ENCODE data around the gene PTPRF.

PTPRF gene

GRCh38 chr1:43507296-43508295 lies 23.1 kb upstream of the PTPRF start:
- ATAC-seq: no peak
- H3K27ac Mint-ChIP-seq: peak overlapping the region in 1 of 2 donors; percentile 3
- H3K27me3 Mint-ChIP-seq: no peaks in the 10 kb centered on the region

DNA sequence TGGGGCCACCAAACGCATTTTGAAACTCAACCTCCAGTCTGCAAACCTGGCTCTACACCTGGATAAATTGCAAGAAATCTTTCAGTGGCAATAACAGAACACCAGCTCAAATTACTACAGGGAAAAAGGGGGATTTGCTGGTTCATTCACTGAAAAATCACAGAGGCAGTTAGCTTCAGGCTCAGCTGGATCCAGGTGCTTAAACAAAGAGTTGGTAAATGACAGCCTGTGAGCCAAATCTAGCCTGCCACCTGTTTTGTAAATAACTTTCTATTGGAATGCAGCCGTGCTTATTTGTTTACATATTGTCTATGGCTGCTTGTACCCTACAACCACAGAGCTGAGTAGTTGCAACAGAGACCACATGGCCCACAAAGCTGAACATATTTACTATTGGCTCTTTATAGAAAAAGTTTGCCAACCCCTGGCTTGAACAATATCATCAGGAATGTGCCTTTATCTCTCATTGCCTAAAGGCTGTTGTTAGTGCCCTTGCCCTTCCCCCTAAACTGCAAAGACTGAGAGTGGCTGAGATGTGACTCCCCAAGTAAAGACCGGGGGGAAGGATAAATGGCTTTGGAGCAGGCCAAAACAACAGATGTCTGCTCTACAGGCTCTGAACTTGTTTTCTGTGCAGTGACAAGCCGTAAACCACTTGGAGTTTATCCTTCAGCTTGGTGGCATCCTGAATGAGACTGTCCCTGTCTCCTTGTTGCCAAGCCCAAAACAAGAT lies 21.5 kb upstream of the PTPRF start:
- no peaks in the 10 kb centered on the region for H3K27me3 Mint-ChIP-seq
- H3K9me3 Mint-ChIP-seq: peaks cover 3 to 5% of the 10 kb centered on the region in 2 donors
- peak overlapping the region in 1 of 2 donors; percentile 77 for H3K27ac Mint-ChIP-seq
- no peak for DNase-seq
- ATAC-seq: no peak
- peaks cover 12% of the 10 kb centered on the region for H3K4me1 Mint-ChIP-seq
- H3K4me3 Mint-ChIP-seq: no peak overlapping the region

More at GRCh38 chr1:43507296-43508295, 23.1 kb upstream of the PTPRF start:
- H3K4me1 Mint-ChIP-seq: peaks cover 12% of the 10 kb centered on the region
- no peak overlapping the region for H3K4me3 Mint-ChIP-seq
- no peak for DNase-seq
- H3K9me3 Mint-ChIP-seq: peaks cover 3 to 5% of the 10 kb centered on the region in 2 donors

DNA sequence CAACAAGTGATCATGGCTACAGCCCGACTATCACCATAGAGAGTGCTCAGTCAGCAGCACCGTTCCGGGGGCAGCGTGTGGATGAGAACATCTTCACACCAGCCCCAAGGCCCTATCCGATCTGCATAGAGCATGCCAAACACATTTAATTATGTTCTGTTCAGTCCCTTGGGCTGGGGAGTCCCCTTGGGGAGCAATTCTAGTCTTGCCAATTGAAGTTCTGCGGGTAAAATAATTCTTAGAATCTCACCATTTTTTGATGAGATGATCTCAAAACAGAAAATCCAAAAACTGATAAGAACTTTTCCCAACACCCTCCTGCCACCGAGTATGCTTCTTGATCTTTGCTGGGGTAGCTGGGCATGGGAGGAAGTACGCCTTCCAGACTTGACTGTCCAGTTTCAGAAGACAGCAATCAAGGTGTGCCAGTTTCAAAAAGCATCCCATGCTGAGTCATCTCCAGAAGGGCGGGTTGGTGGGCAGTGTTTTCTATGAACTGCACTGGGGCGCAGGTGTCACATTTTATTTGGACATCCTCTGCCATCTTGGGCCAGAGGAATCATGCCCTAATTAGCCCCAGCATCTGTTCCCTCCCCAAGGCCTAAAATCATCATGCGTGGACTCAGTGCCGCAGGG lies 20.8 kb upstream of the PTPRF start:
- ATAC-seq (no peak), DNase-seq (no peak)
- Mint-ChIP-seq H3K4me1 (peaks cover 12% of the 10 kb centered on the region), H3K4me3 (no peak overlapping the region), H3K9me3 (peaks cover 3 to 5% of the 10 kb centered on the region in 2 donors), H3K27me3 (peaks cover 6% of the 10 kb centered on the region), H3K27ac (peak overlapping the region in 1 of 2 donors; percentile 38)

GRCh38 chr1:43510621-43511020 lies 20.1 kb upstream of the PTPRF start:
- no peak for DNase-seq
- ATAC-seq: no peak
- peaks cover 3 to 5% of the 10 kb centered on the region in 2 donors for H3K9me3 Mint-ChIP-seq
- peaks cover 12% of the 10 kb centered on the region for H3K4me1 Mint-ChIP-seq
- peaks cover 11% of the 10 kb centered on the region for H3K27me3 Mint-ChIP-seq
- H3K27ac Mint-ChIP-seq: no peak overlapping the region
- no peak overlapping the region for H3K4me3 Mint-ChIP-seq

GRCh38 chr1:43511394-43511793 lies 19.3 kb upstream of the PTPRF start:
- no peak overlapping the region for H3K27ac Mint-ChIP-seq
- DNase-seq (no peak), ATAC-seq (no peak)
- H3K4me3 Mint-ChIP-seq: no peak overlapping the region
- H3K9me3 Mint-ChIP-seq: peaks cover 3 to 5% of the 10 kb centered on the region in 2 donors
- peaks cover 12% of the 10 kb centered on the region for H3K4me1 Mint-ChIP-seq
- H3K27me3 Mint-ChIP-seq: peaks cover 11% of the 10 kb centered on the region

DNA sequence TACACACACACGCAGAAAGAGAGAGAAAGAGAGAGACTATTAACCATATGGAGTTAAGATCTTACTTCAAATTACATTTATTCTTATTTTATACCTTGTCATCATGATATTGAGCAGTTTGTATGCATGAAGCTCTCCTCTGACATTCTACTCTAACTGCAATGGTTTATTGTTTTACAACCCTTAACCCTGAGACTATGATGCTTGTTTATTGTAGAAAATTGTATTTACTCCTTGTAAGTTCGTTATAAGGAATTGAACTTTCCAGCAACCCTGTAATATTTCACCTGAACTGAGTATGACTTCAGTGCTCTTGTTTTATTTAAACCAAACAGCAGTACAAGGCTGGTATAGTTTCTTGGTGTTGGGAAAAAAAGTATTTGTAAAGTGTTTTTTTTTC lies 18.6 kb upstream of the PTPRF start:
- ATAC-seq (no peak), DNase-seq (no peak)
- Mint-ChIP-seq H3K27ac (no peak overlapping the region), H3K4me1 (peaks cover 12% of the 10 kb centered on the region), H3K27me3 (peaks cover 11% of the 10 kb centered on the region), H3K9me3 (peaks cover 3 to 5% of the 10 kb centered on the region in 2 donors), H3K4me3 (no peak overlapping the region)

GRCh38 chr1:43512681-43513080 lies 18.0 kb upstream of the PTPRF start:
- H3K4me3 Mint-ChIP-seq: no peak overlapping the region
- no peak overlapping the region for H3K27ac Mint-ChIP-seq
- H3K9me3 Mint-ChIP-seq: peaks cover 3 to 5% of the 10 kb centered on the region in 2 donors
- H3K27me3 Mint-ChIP-seq: peaks cover 11% of the 10 kb centered on the region
- H3K4me1 Mint-ChIP-seq: peaks cover 12% of the 10 kb centered on the region
- ATAC-seq (no peak), DNase-seq (no peak)

- Mint-ChIP-seq H3K4me1 (peaks cover 12% of the 10 kb centered on the region), H3K27ac (no peak overlapping the region), H3K4me3 (no peak overlapping the region), H3K9me3 (peaks cover 3 to 5% of the 10 kb centered on the region in 2 donors), H3K27me3 (peaks cover 13% of the 10 kb centered on the region)
- DNase-seq (no peak), ATAC-seq (no peak)
Measured at GRCh38 chr1:43513471-43514173, 17.1 kb upstream of the PTPRF start.

GRCh38 chr1:43518935-43519686 lies 11.6 kb upstream of the PTPRF start:
- Mint-ChIP-seq H3K4me3 (no peak overlapping the region), H3K27ac (peak overlapping the region in 1 of 2 donors; percentile 84), H3K4me1 (no peaks in the 10 kb centered on the region), H3K9me3 (no peaks in the 10 kb centered on the region), H3K27me3 (peaks cover 58% of the 10 kb centered on the region)
- DNase-seq (no peak), ATAC-seq (no peak)

DNA sequence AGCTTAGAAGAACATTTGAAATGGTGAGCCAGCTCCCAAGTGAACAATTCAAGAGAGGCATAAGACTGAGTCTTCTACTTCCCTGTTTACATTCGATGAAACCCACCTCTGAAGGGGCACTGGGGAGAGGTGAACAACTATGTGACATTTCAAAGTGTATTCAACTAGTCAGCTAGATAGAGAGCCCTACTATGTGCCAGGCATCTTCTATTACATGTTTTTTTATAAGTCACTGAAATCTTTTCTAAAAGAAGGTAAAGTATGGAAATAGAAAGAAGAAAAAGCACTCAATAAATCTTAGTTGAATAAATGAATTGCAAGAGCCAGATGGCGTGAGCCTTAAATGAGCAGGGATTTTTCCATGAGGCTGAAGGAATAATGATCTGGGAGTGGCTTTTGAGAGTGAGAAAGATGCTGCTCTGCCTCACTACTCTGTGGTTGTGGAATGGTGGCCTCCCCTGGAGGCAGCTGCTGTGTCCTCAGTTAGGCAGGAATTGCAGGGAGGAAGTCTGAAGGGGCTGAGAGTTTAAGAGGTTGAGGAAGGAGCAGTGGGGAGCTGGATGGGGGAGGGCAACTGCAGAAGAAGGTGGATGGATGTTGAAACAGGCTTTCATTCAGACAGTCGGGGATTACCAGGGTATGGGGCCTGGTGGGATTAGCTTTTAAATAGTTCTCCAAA lies 10.4 kb upstream of the PTPRF start:
- ATAC-seq: no peak
- Mint-ChIP-seq H3K4me1 (no peaks in the 10 kb centered on the region), H3K27me3 (peaks cover 49% of the 10 kb centered on the region), H3K27ac (no peak overlapping the region), H3K9me3 (no peaks in the 10 kb centered on the region), H3K4me3 (no peak overlapping the region)
- DNase-seq: no peak

GRCh38 chr1:43521078-43521477 lies 9.6 kb upstream of the PTPRF start:
- peaks cover 47% of the 10 kb centered on the region for H3K27me3 Mint-ChIP-seq
- no peaks in the 10 kb centered on the region for H3K9me3 Mint-ChIP-seq
- H3K4me3 Mint-ChIP-seq: no peak overlapping the region
- H3K27ac Mint-ChIP-seq: no peak overlapping the region
- ATAC-seq: no peak
- DNase-seq: no peak
- no peaks in the 10 kb centered on the region for H3K4me1 Mint-ChIP-seq

GRCh38 chr1:43521756-43522155 lies 8.9 kb upstream of the PTPRF start:
- peaks cover 47% of the 10 kb centered on the region for H3K27me3 Mint-ChIP-seq
- H3K4me1 Mint-ChIP-seq: no peaks in the 10 kb centered on the region
- H3K27ac Mint-ChIP-seq: no peak overlapping the region
- H3K4me3 Mint-ChIP-seq: no peak overlapping the region
- DNase-seq (no peak), ATAC-seq (no peak)
- H3K9me3 Mint-ChIP-seq: no peaks in the 10 kb centered on the region

- no peaks in the 10 kb centered on the region for H3K4me1 Mint-ChIP-seq
- peaks cover 47% of the 10 kb centered on the region for H3K27me3 Mint-ChIP-seq
- DNase-seq (no peak), ATAC-seq (no peak)
- no peak overlapping the region for H3K27ac Mint-ChIP-seq
- no peak overlapping the region for H3K4me3 Mint-ChIP-seq
- no peaks in the 10 kb centered on the region for H3K9me3 Mint-ChIP-seq
Measured at GRCh38 chr1:43522431-43522775, 8.3 kb upstream of the PTPRF start.

DNA sequence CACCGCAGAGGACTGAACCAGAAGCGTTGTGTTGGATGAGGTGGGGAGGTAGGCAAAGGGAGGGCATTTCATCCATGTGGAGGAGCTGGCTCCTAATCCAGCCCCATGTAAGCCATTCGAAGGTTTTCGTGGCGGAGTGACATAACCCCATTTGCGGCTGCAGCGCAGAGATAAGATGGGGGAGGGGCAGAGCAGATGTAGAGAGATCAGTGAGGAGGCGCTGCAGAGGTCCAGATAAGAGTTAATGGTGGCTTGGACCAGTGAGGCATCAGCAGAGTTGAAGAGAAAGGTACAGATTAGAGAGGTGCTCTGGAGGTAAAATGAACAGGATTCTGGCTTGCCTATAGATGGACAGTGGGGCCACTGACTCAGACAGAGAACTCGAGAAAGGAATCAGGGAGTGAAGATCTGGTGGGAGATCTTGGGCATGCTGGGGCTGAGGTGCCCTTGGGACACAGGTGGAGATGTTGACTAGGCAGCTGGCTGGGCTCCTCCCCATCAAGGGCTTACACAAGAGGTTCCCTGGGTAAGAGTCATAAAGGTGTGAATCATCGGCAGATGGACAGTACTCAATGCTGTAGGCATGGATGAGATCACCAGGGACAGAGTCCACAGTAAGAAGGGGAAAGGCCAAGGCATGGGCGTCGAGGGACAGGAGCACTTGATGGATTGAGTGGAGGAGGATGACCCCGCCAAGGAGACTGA lies 7.8 kb upstream of the PTPRF start:
- H3K4me3 Mint-ChIP-seq: no peak overlapping the region
- H3K27me3 Mint-ChIP-seq: peaks cover 47% of the 10 kb centered on the region
- no peak for ATAC-seq
- no peaks in the 10 kb centered on the region for H3K9me3 Mint-ChIP-seq
- H3K27ac Mint-ChIP-seq: no peak overlapping the region
- DNase-seq: no peak
- no peaks in the 10 kb centered on the region for H3K4me1 Mint-ChIP-seq
